ENCODE results near the gene DCUN1D2. TPM values are rescaled to one million over a fixed set of nuclear protein-coding genes. Genes with fewer than 3 reads are reported as not detected.
A peak's percentile ranks its signal among the peaks of the same experiment; 100 is the strongest.

The DCUN1D2 gene
- total and polyA plus RNA-seq, 12 donors: 40.9 to 307 (median 219) TPM

- H3K4me3 ChIP-seq: no peak overlapping the region
- DNase-seq (no peak), ATAC-seq (no peak)
- H3K27me3 ChIP-seq: no peaks in the 10 kb centered on the region
- 73 to 80% methylated on average over 16 of the region's 16 CpGs for WGBS, 2 donors
- H3K36me3 ChIP-seq: peaks cover 0 to 83% (median 4%) of the 10 kb centered on the region in 9 donors
- no peaks in the 10 kb centered on the region for H3K9me3 ChIP-seq
- H3K27ac ChIP-seq: no peak overlapping the region
- intact Hi-C loops (cut with DNase I): no loop called here
- H3K4me1 ChIP-seq: peaks cover 0 to 18% (median 0%) of the 10 kb centered on the region in 9 donors
- no peak for TF ChIP-seq CTCF (IDR thresholded peaks at IDR 0.05)
Observed at GRCh38 chr13:113429608-113429985, 60.9 kb downstream of the DCUN1D2 start.

- intact Hi-C loops (cut with DNase I): no loop called here
Observed at GRCh38 chr13:113428871-113429607, 61.5 kb downstream of the DCUN1D2 start.

DNA sequence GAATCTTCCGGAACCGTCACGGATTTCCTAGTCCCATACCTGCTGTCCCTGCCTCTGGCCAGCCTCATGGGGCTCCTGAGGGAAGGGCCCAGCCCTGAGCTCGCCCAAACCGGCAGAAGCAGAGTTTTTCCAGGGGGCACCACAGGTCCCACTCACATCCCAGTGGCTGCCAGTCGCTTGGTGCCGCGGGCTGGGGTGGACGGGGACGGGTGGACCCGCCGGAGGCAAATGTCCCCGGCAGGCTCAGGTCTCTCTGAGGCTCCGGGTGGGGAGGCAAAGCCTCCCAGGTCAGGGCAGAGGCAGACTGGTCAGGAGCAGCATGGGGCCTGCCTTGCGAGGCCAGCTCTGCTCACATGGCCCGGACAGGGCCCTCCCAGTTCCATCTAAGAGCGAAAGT lies 62.0 kb downstream of the DCUN1D2 start:
- no peak overlapping the region for H3K27ac ChIP-seq
- no peak for ATAC-seq

More at GRCh38 chr13:113428871-113429607, 61.5 kb downstream of the DCUN1D2 start:
- H3K36me3 ChIP-seq: peaks cover 0 to 88% (median 4%) of the 10 kb centered on the region in 9 donors
- DNase-seq (no peak), ATAC-seq (peak in 1 of 8 donors; percentile 5)
- H3K27me3 ChIP-seq: no peaks in the 10 kb centered on the region
- 93% methylated on average over 45 of the region's 45 CpGs for whole genome bisulfite sequencing, 2 donors
- no peaks in the 10 kb centered on the region for H3K9me3 ChIP-seq
- peaks cover 0 to 18% (median 0%) of the 10 kb centered on the region in 9 donors for H3K4me1 ChIP-seq
- no peak for TF ChIP-seq CTCF (IDR thresholded peaks at IDR 0.05)
- H3K4me3 ChIP-seq: no peak overlapping the region
- no peak overlapping the region for H3K27ac ChIP-seq

More for the DNA sequence above, 62.0 kb downstream of the DCUN1D2 start:
- peaks cover 0 to 18% (median 0%) of the 10 kb centered on the region in 9 donors for H3K4me1 ChIP-seq
- no peak for TF ChIP-seq CTCF (IDR thresholded peaks at IDR 0.05)
- intact Hi-C loops (cut with DNase I): no loop called here
- no peak for DNase-seq
- H3K9me3 ChIP-seq: no peaks in the 10 kb centered on the region
- WGBS, 2 donors: 88 to 91% methylated on average over 17 of the region's 17 CpGs
- H3K27me3 ChIP-seq: no peaks in the 10 kb centered on the region
- H3K36me3 ChIP-seq: peaks cover 0 to 87% (median 4%) of the 10 kb centered on the region in 9 donors
- H3K4me3 ChIP-seq: no peak overlapping the region

All from heart right ventricle (tissue), 16 donors.